CD4-positive, CD25-positive, alpha-beta regulatory T cell (primary cell): Measurements from ENCODE around the gene ALLC. TPM values are rescaled to one million over a fixed set of nuclear protein-coding genes. Genes with fewer than 3 reads are reported as not detected.

Experiments used
- ATAC-seq, 2 donors: fragments of 150-1000 bp; cut with Tn5 transposase; one replicate each; pipeline ENCODE4 v1.10.0; 2021; ENCODE audit warnings: low read depth in 2 of 2, moderate number of reproducible peaks in 2 of 2, moderate library complexity in 1 of 2
- DNase-seq, 3 donors: peaks; one replicate each; pipeline versions ENCODE4 v3.0.0 to v3.0.0-alpha.2; 2012 to 2022; ENCODE audit warnings: mixed read lengths in 1 of 3
- H3K27ac ChIP-seq: one replicate; pipeline ENCODE4 v1.7.0; 2013; ENCODE audit warnings: mild to moderate bottlenecking, low read length; ENCODE audit not compliant: insufficient read depth, poor library complexity, severe bottlenecking
- H3K27me3 ChIP-seq: one replicate; pipeline ENCODE4 v1.7.0; 2013; ENCODE audit warnings: low read length; ENCODE audit not compliant: control insufficient read depth, insufficient read depth
- H3K36me3 ChIP-seq: one replicate; pipeline ENCODE4 v1.7.0; 2013; ENCODE audit warnings: mild to moderate bottlenecking, low read length, moderate library complexity; ENCODE audit not compliant: control insufficient read depth, insufficient read depth
- H3K4me1 ChIP-seq: 2 replicates; pipeline ENCODE4 v1.7.0; 2013; ENCODE audit warnings: mild to moderate bottlenecking, low read length; ENCODE audit not compliant: insufficient read depth, control insufficient read depth, poor library complexity, severe bottlenecking
- H3K4me3 ChIP-seq: one replicate; pipeline ENCODE4 v1.7.0; 2013; ENCODE audit warnings: low read depth, mild to moderate bottlenecking, low read length, moderate library complexity
- H3K9me3 ChIP-seq, 2 experiments: 1 replicate in 1 of 2; 2 replicates in 1 of 2; pipeline ENCODE4 v1.7.0; 2013; ENCODE audit warnings: low read length in 2 of 2, mild to moderate bottlenecking in 1 of 2, moderate library complexity in 1 of 2; ENCODE audit not compliant: control insufficient read depth in 2 of 2
- H3K27ac Mint-ChIP-seq, 3 donors: one replicate each; pipeline ENCODE4 v1.8.0; 2020 to 2022; ENCODE audit warnings: mild to moderate bottlenecking in 3 of 3, mixed read lengths in 3 of 3, moderate library complexity in 2 of 3
- H3K27me3 Mint-ChIP-seq: one replicate; pipeline ENCODE4 v1.8.0; 2022; ENCODE audit warnings: mild to moderate bottlenecking, mixed read lengths
- H3K36me3 Mint-ChIP-seq: one replicate; pipeline ENCODE4 v1.8.0; 2020; ENCODE audit warnings: mixed read lengths
- H3K4me1 Mint-ChIP-seq, 4 donors: one replicate each; pipeline ENCODE4 v1.8.0; 2020 to 2022; ENCODE audit warnings: mixed read lengths in 4 of 4, mild to moderate bottlenecking in 1 of 4
- H3K4me3 Mint-ChIP-seq, 4 donors: one replicate each; pipeline ENCODE4 v1.8.0; 2020 to 2022; ENCODE audit warnings: mild to moderate bottlenecking in 4 of 4, mixed read lengths in 4 of 4, moderate library complexity in 3 of 4
- H3K9me3 Mint-ChIP-seq, 7 donors: one replicate each; pipeline ENCODE4 v1.8.0; 2020 to 2022; ENCODE audit warnings: mixed read lengths in 7 of 7, mild to moderate bottlenecking in 3 of 7, moderate library complexity in 2 of 7
- polyA plus RNA-seq, 4 donors: library from polyadenylated mRNA; unstranded; fragments of 300-500 nt; fragmentation: Illumina TruSeq; gene quantifications; one replicate each; pipeline ENCODE4 v1.2.3, GENCODE V29; 2021
- total RNA-seq: library from RNA; stranded (reverse); gene quantifications from one replicate; pipeline ENCODE4 v1.2.3, GENCODE V29; 2022

Gene ALLC
- total and polyA plus RNA-seq, 5 donors from 2014 or later = not detected

DNA sequence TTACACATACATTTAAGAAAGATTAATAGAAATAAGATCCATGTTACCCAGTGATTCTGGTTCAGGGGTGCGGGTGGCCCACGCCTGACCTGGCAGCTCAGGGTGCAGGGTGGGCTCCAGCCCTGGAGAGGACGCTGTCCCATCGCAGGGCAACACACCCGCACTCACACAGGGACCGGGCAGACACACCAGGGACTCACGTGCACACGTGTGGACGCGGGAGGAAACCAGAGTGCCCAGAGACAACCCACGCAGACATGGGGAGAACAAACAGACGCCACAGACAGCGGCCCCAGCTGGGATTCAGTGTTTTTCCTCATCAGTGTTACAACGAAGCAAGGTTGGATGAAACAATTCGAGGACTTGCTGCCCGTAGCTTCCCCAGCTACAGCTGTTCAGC, 8.4 kb upstream of the ALLC start:
- Histone ChIP-seq H3K27ac (no peak overlapping the region), H3K4me3 (no peak overlapping the region), H3K9me3 (no peaks in the 10 kb centered on the region), H3K4me1 (peaks cover 16% of the 10 kb centered on the region), H3K27me3 (no peaks in the 10 kb centered on the region), H3K36me3 (no peaks in the 10 kb centered on the region)
- no peak overlapping the region for H3K4me3 Mint-ChIP-seq
- no peak for ATAC-seq
- no peaks in the 10 kb centered on the region for H3K36me3 Mint-ChIP-seq
- no peaks in the 10 kb centered on the region for H3K27me3 Mint-ChIP-seq
- no peak overlapping the region for H3K27ac Mint-ChIP-seq
- H3K4me1 Mint-ChIP-seq = peaks cover 5 to 14% (median 10%) of the 10 kb centered on the region in 4 donors
- H3K9me3 Mint-ChIP-seq = no peaks in the 10 kb centered on the region
- DNase-seq = no peak

DNA sequence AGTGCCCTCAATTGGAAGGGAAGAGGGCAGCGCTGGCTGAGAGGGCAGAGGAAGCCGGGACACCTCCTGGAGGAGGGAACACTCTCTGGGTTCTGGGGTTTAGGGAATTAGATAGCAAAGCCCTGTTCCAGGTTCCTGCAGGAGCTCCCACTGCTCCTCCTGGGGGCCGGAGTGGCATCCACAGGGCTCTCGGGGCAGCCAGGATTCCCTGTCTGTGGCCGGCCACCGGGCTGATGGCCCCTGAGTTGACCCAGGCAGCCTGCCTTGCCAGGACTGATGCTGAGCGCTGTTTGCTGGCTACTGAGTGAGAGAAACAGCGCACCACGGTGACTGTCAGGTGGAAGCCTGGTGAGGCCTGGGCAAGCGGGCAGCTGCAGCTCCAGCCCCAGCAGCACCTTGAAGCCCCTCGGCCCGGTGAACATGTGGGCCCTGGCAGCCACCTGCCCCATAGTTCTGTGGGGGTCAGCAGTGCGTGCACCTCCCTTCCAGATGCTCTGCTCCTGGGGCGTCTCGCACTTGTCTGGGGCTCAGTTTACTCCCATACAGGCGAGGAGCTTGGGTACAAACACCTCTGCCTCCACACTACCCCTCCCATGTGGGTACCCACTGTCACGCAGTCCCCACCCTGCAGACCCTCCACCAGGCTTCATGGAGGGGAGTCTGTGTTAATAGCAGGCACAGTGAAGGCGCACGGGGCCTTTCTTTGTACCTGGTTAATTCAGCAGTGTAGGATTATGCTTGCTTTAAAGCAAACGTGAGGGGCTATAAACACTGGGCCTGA, 7.7 kb upstream of the ALLC start:
- H3K9me3 ChIP-seq = no peaks in the 10 kb centered on the region
- Mint-ChIP-seq H3K27me3 (no peaks in the 10 kb centered on the region), H3K4me3 (peak overlapping the region in 3 of 4 donors; percentile 74 to 92 (median 92)), H3K27ac (peak overlapping the region in 2 of 3 donors; percentile 90 to 91), H3K36me3 (no peaks in the 10 kb centered on the region), H3K4me1 (peaks cover 5 to 14% (median 10%) of the 10 kb centered on the region in 4 donors), H3K9me3 (no peaks in the 10 kb centered on the region)
- H3K4me3 ChIP-seq = no peak overlapping the region
- no peaks in the 10 kb centered on the region for H3K27me3 ChIP-seq
- H3K36me3 ChIP-seq = no peaks in the 10 kb centered on the region
- DNase-seq (no peak), ATAC-seq (no peak)
- peaks cover 16% of the 10 kb centered on the region for H3K4me1 ChIP-seq
- H3K27ac ChIP-seq = no peak overlapping the region

DNA sequence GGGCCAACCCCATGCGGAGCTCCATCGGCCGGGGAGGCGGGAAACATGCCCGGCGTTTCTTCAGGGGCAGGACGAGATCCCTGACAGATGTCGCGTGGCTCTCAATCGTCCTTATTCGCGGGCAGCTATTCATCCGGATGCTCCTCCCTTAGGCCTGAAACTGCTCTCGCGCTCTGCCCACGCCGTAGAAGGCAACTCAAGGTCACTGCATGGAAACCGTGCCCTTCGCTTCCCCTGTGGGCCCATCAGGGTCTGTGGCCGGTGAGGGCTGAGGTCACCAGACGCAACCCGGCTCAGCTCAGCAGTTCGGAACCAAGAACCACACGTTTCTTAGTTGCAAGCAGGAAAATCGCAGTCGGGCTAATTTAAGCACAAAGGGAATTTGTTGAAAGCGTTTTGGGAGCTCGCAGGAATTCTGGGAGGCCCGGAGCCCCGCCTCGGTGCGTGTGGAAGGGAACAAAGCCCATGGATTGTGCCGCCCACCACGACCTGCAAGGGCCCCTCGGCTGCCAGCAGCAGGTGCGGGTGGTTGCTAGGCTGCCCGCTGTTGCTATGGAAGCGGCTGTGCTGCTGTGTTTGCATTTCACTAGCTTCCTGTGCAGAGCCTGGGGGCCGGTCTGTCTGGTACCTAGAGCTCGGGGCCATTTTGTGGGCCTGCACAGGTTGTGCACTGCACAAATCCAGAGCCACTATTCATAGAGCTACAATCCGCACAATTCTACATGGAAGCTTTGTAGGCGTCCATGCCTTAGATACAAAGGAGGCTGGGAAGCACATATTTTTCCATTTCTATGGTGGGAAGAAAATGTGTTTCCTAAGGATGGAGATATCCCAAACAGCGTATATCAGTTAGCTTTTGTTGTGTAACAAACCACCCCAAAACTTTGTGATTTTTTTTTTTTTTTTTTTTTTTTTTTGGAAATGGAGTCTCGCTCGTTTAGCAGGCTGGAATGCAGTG, 6.0 kb upstream of the ALLC start:
- DNase-seq (peak; percentile 26 to 83 (median 65)), ATAC-seq (peak; percentile 66 to 74)
- H3K27me3 ChIP-seq = no peaks in the 10 kb centered on the region
- H3K4me3 ChIP-seq = peak overlapping the region; percentile 75
- H3K36me3 ChIP-seq = no peaks in the 10 kb centered on the region
- Mint-ChIP-seq H3K9me3 (no peaks in the 10 kb centered on the region), H3K36me3 (no peaks in the 10 kb centered on the region), H3K27me3 (no peaks in the 10 kb centered on the region), H3K4me3 (peak overlapping the region; percentile 87 to 92 (median 91)), H3K27ac (peak overlapping the region in 2 of 3 donors; percentile 91 to 97), H3K4me1 (peaks cover 5 to 14% (median 10%) of the 10 kb centered on the region in 4 donors)
- H3K27ac ChIP-seq = peak overlapping the region; percentile 53
- no peaks in the 10 kb centered on the region for H3K9me3 ChIP-seq
- peaks cover 16% of the 10 kb centered on the region for H3K4me1 ChIP-seq

DNA sequence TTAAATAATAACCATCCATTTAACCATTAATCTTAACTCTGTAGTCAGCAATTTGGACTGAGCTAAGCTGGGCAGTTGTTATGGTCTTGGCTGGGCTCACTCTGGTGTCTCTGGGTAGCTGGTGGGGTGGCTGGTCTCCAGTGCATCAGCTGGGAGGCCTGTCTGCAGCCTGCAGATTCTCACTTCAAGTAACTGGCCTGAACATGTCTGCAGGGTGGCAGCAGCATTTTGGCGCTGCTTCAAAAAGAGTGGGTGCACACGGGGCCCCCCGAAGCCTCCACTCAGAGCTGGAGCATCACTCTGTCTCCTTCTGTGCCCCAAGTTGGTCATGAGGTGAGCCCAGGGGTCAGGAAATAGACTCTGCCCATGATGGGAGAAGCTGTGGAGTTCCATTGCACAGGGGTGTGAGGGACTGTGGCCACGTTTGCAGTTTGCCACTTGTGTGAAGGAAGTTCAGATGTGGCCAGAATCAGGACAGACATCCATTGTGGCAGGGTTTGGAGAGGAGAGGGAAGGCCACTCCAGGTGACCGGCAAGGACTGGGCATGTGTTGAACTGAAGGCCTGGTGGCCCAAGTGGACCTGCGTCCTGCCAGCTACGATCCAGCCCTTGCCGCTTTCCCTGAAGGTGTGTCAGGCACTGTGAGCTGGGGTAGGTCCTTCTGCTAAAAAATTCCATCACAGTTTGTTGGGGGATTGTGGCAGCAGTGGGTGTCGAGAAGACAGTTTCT, 4.9 kb upstream of the ALLC start:
- Histone ChIP-seq H3K4me3 (no peak overlapping the region), H3K27me3 (no peaks in the 10 kb centered on the region), H3K27ac (no peak overlapping the region), H3K36me3 (no peaks in the 10 kb centered on the region), H3K4me1 (peaks cover 16% of the 10 kb centered on the region), H3K9me3 (no peaks in the 10 kb centered on the region)
- no peak for ATAC-seq
- Mint-ChIP-seq H3K4me1 (peaks cover 5 to 14% (median 10%) of the 10 kb centered on the region in 4 donors), H3K27ac (peak overlapping the region in 1 of 3 donors; percentile 54), H3K4me3 (peak overlapping the region in 1 of 4 donors; percentile 85), H3K27me3 (no peaks in the 10 kb centered on the region), H3K9me3 (no peaks in the 10 kb centered on the region), H3K36me3 (no peaks in the 10 kb centered on the region)
- no peak for DNase-seq

DNA sequence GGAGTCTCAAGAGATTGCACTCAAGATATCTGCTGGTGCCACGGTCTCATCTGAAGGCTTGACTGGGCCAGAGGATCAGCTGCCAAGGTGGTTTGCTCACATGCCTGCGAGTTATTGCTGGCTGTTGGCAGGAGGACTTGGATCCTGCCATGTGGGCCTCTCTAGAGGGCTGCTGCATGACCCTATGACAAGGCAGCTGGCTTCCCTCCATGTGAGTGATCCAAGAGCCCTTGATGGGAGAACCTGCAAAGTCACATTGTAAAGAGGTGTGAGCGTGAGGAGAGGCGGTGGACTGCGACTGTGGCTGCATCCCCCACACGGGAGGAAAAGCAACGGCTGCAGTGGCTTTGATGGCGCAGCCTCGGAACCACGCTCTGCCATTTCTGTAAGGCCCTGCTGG, 4.0 kb upstream of the ALLC start:
- H3K4me1 Mint-ChIP-seq = peaks cover 5 to 14% (median 10%) of the 10 kb centered on the region in 4 donors
- ATAC-seq = no peak
- no peak overlapping the region for H3K4me3 Mint-ChIP-seq
- Histone ChIP-seq H3K36me3 (no peaks in the 10 kb centered on the region), H3K4me3 (no peak overlapping the region), H3K4me1 (peaks cover 16% of the 10 kb centered on the region), H3K27ac (no peak overlapping the region), H3K9me3 (no peaks in the 10 kb centered on the region), H3K27me3 (no peaks in the 10 kb centered on the region)
- no peaks in the 10 kb centered on the region for H3K9me3 Mint-ChIP-seq
- H3K36me3 Mint-ChIP-seq = no peaks in the 10 kb centered on the region
- DNase-seq = no peak
- no peaks in the 10 kb centered on the region for H3K27me3 Mint-ChIP-seq
- H3K27ac Mint-ChIP-seq = no peak overlapping the region

DNA sequence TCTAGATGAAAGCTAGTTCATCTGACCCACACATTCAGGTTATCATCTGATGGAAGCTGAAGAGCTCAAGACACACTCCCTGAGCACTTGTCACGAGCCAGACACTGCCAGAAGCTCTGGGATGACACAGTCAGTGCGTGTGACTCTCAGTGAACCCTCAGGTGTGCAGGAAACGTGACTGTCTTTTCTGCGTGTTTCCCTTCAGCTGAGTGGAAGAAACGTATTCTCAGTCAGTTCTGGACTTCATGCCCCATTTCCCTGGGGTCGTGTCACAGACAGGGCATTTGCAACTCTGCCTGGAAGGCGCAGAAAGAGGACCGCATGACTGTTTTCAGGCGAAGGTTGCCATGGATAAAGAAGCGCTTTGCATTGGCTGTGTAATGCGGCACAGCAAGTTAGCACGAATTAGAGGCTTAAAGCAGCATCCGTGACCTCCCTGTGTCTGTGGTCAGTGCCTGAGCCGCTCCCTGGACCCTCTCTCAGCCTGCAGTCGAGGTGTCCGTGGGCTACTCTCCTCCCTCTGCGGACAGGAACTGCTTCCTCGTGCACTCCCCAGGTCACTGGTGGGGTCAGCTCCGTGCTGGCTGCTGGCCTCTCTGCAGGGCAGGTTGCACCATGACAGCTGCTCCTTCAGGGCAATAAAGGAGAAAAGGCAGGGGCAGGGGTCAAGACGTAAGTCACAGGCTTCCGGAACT, 3.3 kb upstream of the ALLC start:
- H3K27me3 ChIP-seq = no peaks in the 10 kb centered on the region
- no peak overlapping the region for H3K27ac ChIP-seq
- DNase-seq = no peak
- Mint-ChIP-seq H3K4me1 (peaks cover 5 to 14% (median 10%) of the 10 kb centered on the region in 4 donors), H3K9me3 (no peaks in the 10 kb centered on the region), H3K27ac (no peak overlapping the region), H3K27me3 (no peaks in the 10 kb centered on the region), H3K36me3 (no peaks in the 10 kb centered on the region), H3K4me3 (no peak overlapping the region)
- no peaks in the 10 kb centered on the region for H3K9me3 ChIP-seq
- H3K4me3 ChIP-seq = no peak overlapping the region
- H3K4me1 ChIP-seq = peaks cover 16% of the 10 kb centered on the region
- no peak for ATAC-seq
- H3K36me3 ChIP-seq = no peaks in the 10 kb centered on the region
